HUES48 (cell line): ENCODE measurements around the gene DMGDH.

Source experiments
- H3K27ac ChIP-seq: one replicate; pipeline ENCODE4 v1.7.0; 2013; ENCODE audit warnings: low read depth, low read length, inconsistent platforms
- H3K27me3 ChIP-seq: 2 replicates; pipeline ENCODE4 v1.6.1; 2013; ENCODE audit warnings: mild to moderate bottlenecking, low read length; ENCODE audit not compliant: control insufficient read depth, insufficient read depth
- H3K36me3 ChIP-seq: 2 replicates; pipeline ENCODE4 v1.6.1; 2013; ENCODE audit warnings: low read length; ENCODE audit not compliant: control insufficient read depth, insufficient read depth
- H3K4me1 ChIP-seq: 2 replicates; pipeline ENCODE4 v1.6.1; 2013; ENCODE audit warnings: mild to moderate bottlenecking, low read length; ENCODE audit not compliant: control insufficient read depth, insufficient read depth
- H3K4me3 ChIP-seq: 2 replicates; pipeline ENCODE4 v1.5.1; 2013; ENCODE audit warnings: mild to moderate bottlenecking, low read depth, low read length
- H3K9ac ChIP-seq: 2 replicates; pipeline ENCODE4 v1.6.1; 2013; ENCODE audit warnings: mild to moderate bottlenecking, low read depth, low read length, moderate library complexity
- H3K9me3 ChIP-seq: 2 replicates; pipeline ENCODE4 v1.6.1; 2013; ENCODE audit warnings: low read length; ENCODE audit not compliant: control insufficient read depth, insufficient read depth

Gene DMGDH

DNA sequence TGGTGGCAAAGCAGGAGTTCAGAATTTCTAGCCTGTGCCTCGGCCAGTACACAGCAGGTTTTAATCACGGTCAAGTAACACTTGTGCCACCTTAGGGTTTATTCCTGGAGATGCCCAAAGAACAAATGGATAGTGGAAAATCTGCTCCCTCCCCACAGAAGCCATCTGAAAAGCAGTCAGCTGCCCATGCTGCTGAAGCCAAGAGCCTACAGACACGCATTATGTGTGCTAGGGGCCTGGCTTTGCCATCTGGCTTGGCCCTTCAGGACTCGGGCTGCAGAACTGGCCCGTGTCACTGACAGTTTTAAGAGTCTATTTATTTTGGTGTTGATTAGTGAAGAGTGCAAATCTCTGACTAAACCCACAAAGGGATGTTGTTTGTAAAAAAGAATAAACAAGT, 95.5 kb downstream of the DMGDH start:
- H3K9ac ChIP-seq: no peak overlapping the region

GRCh38 chr5:78972654-78973428, 96.6 kb downstream of the DMGDH start:
- H3K4me3 ChIP-seq: no peak overlapping the region
- no peaks in the 10 kb centered on the region for H3K36me3 ChIP-seq
- H3K9me3 ChIP-seq: no peaks in the 10 kb centered on the region
- peaks cover 5% of the 10 kb centered on the region for H3K4me1 ChIP-seq
- H3K9ac ChIP-seq: no peak overlapping the region
- no peak overlapping the region for H3K27ac ChIP-seq
- no peaks in the 10 kb centered on the region for H3K27me3 ChIP-seq

More for the DNA sequence above, 95.5 kb downstream of the DMGDH start:
- no peaks in the 10 kb centered on the region for H3K9me3 ChIP-seq
- no peak overlapping the region for H3K27ac ChIP-seq
- H3K4me1 ChIP-seq: peaks cover 5% of the 10 kb centered on the region
- no peak overlapping the region for H3K4me3 ChIP-seq
- no peaks in the 10 kb centered on the region for H3K27me3 ChIP-seq
- H3K36me3 ChIP-seq: no peaks in the 10 kb centered on the region

DNA sequence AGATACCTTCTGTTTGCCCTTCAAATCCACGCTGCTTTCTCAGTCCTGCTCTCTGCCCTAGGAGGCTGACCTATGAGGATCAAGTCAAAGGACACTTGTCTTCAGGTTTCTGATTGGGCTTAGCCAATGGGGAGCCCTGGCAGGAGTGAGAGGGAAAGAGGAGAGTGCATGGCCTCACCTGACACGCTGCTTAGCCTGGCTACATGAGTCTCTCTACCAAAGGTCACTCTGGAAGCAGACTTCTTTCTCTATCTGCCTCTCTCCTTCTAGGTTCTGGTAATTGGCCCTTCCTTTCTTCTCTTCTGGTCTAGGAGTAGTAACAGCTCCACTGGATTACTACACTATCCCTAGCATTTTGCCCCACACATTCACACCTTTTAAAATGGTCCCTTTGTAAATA, 97.5 kb downstream of the DMGDH start:
- no peak overlapping the region for H3K27ac ChIP-seq
- no peaks in the 10 kb centered on the region for H3K36me3 ChIP-seq
- peaks cover 5% of the 10 kb centered on the region for H3K4me1 ChIP-seq
- H3K4me3 ChIP-seq: no peak overlapping the region
- H3K27me3 ChIP-seq: no peaks in the 10 kb centered on the region
- H3K9ac ChIP-seq: no peak overlapping the region
- H3K9me3 ChIP-seq: no peaks in the 10 kb centered on the region

- Histone ChIP-seq H3K9me3 (no peaks in the 10 kb centered on the region), H3K4me3 (no peak overlapping the region), H3K27ac (no peak overlapping the region), H3K4me1 (no peaks in the 10 kb centered on the region), H3K36me3 (peaks cover 4% of the 10 kb centered on the region; the same call in 1 of the 2 replicates), H3K9ac (no peak overlapping the region), H3K27me3 (no peaks in the 10 kb centered on the region)
These were observed 100.7 kb downstream of the DMGDH start for GRCh38 chr5:78968781-78969180.

DNA sequence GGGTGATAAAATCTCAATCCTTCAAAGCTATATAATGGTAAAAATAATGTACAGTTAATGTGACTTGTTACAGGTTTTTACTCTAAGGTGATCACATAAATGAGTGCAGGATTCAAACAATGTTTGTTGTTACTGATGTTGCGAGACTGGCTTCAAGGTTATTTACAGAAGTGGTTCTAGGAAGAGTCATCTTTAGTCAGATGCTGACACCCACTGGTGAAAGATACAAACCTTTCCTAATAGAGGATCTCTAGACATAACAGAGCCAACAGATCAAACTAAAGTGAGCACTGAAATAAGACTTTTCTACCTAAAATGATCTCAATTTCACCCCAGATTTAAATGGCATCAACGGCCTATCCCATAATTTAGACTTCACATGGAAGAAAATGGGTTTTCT, 104.6 kb downstream of the DMGDH start:
- H3K27ac ChIP-seq: no peak overlapping the region
- H3K9me3 ChIP-seq: no peaks in the 10 kb centered on the region
- H3K27me3 ChIP-seq: no peaks in the 10 kb centered on the region
- peaks cover 3% of the 10 kb centered on the region; the same call in 1 of the 2 replicates for H3K4me1 ChIP-seq
- H3K9ac ChIP-seq: no peak overlapping the region
- H3K36me3 ChIP-seq: peaks cover 4% of the 10 kb centered on the region; the same call in 1 of the 2 replicates
- no peak overlapping the region for H3K4me3 ChIP-seq

GRCh38 chr5:78961743-78962142, 107.7 kb downstream of the DMGDH start:
- Histone ChIP-seq H3K27me3 (no peaks in the 10 kb centered on the region), H3K4me3 (no peak overlapping the region), H3K4me1 (peaks cover 7% of the 10 kb centered on the region; the same call in 1 of the 2 replicates), H3K36me3 (peaks cover 4% of the 10 kb centered on the region; the same call in 1 of the 2 replicates), H3K9me3 (no peaks in the 10 kb centered on the region), H3K9ac (no peak overlapping the region), H3K27ac (no peak overlapping the region)

GRCh38 chr5:78959767-78960166, 109.7 kb downstream of the DMGDH start:
- no peak overlapping the region for H3K27ac ChIP-seq

DNA sequence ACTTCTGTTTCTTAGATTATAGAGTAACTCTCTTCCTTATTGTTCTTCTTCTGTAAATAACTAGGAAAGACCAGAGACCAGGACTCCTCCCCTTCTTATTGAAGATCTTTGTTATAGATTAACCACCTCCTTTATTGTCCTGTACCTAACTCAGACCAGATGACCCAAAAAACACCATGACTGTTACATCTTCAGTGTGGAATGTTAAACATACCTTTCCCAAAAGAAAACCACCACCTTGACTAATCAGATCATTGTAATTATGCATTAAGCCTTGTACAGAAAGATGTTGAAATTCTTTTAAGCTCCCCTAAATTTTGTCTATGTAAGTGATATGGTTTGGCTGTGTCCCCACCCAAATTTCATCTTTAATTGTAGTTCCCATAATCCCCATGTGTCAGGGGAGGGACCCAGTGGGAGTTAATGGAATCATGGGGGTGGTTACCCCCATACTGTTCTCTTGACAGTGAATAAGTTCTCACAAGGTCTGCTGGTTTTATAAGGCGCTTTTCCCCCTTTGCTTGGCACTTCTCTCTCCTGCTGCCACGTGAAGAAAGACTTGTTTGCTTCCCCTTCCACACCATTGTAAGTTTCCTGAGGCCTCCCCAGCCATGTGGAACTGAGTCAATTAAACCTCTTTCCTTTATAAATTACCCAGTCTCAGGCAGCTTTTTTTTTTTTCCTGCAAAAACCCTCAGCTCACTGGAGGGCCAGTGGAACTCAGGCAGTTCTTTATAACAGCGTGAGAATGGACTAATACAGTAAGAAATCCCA, 110.6 kb downstream of the DMGDH start:
- H3K4me1 ChIP-seq: peaks cover 8% of the 10 kb centered on the region; the same call in 1 of the 2 replicates
- peak overlapping the region; percentile 4 for H3K27ac ChIP-seq
- no peaks in the 10 kb centered on the region for H3K9me3 ChIP-seq
- H3K36me3 ChIP-seq: peaks cover under 1% of the 10 kb centered on the region; the same call in 1 of the 2 replicates
- no peak overlapping the region for H3K9ac ChIP-seq
- H3K27me3 ChIP-seq: no peaks in the 10 kb centered on the region
- H3K4me3 ChIP-seq: no peak overlapping the region

More at GRCh38 chr5:78959767-78960166, 109.7 kb downstream of the DMGDH start:
- H3K36me3 ChIP-seq: peaks cover 4% of the 10 kb centered on the region; the same call in 1 of the 2 replicates
- peaks cover 8% of the 10 kb centered on the region; the same call in 1 of the 2 replicates for H3K4me1 ChIP-seq
- H3K27me3 ChIP-seq: no peaks in the 10 kb centered on the region
- no peak overlapping the region for H3K4me3 ChIP-seq
- no peaks in the 10 kb centered on the region for H3K9me3 ChIP-seq
- H3K9ac ChIP-seq: no peak overlapping the region

- H3K36me3 ChIP-seq: no peaks in the 10 kb centered on the region
- no peak overlapping the region for H3K27ac ChIP-seq
- H3K4me3 ChIP-seq: no peak overlapping the region
- no peaks in the 10 kb centered on the region for H3K9me3 ChIP-seq
- H3K4me1 ChIP-seq: peaks cover 8% of the 10 kb centered on the region; the same call in 1 of the 2 replicates
- H3K27me3 ChIP-seq: no peaks in the 10 kb centered on the region
- no peak overlapping the region for H3K9ac ChIP-seq
These were observed 112.6 kb downstream of the DMGDH start for GRCh38 chr5:78956901-78957300.

DNA sequence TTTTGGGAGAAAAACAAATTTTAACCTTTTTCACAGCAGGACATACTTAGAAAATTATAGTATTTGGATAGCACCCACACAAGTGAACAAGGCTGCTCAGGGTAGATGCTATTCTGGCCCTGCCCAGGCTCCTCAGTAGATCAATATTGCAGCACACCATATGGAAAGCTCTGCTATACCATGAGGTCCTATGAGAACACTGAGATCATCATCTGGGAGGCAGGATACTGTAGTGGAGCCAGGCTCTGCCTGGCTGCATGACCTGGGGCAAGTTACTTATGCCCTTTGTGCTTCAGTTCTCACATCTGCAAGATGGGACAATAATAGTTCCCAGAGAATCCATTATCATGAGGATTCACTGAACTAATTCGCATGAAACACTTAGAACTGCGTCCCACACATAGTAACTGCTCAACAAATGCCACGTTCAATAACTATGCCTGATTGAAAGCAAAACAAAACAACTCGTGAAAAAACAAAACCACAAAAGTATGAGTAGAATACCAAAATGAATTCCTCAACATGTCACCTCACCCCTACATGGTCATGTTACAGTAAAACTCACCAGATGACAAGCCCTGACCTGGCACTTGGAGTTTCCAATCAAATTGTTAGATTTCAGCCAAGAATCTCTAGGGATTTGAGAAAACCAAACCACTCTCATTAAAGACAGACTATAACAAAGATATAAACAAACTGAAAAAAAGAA, 116.2 kb downstream of the DMGDH start:
- Histone ChIP-seq H3K9me3 (no peaks in the 10 kb centered on the region), H3K36me3 (no peaks in the 10 kb centered on the region), H3K4me3 (no peak overlapping the region), H3K27ac (no peak overlapping the region), H3K9ac (no peak overlapping the region), H3K27me3 (no peaks in the 10 kb centered on the region), H3K4me1 (peaks cover 4% of the 10 kb centered on the region; the same call in 1 of the 2 replicates)
